Measurements from ENCODE around the gene ABCB10. TPM values are rescaled to one million over a fixed set of nuclear protein-coding genes. Genes with fewer than 3 reads are reported as not detected.

Gene ABCB10
- total and polyA plus RNA-seq, 4 donors = 6.2 to 190 (median 11.5) TPM

GRCh38 chr1:229572286-229572685 lies 13.8 kb upstream of the ABCB10 start:
- peaks cover 0 to 1% (median 0%) of the 10 kb centered on the region in 4 donors for H3K4me1 ChIP-seq (ENCODE audit: control insufficient read depth in 4 of 4, insufficient read depth in 4 of 4, low read length in 3 of 4)
- H3K36me3 ChIP-seq (ENCODE audit: control insufficient read depth in 4 of 4, insufficient read depth in 3 of 4, low read depth in 1 of 4, low read length in 3 of 4) = no peaks in the 10 kb centered on the region
- H3K9ac ChIP-seq (ENCODE audit: low read depth in 1 of 2, low read length in 2 of 2) = no peak overlapping the region
- no peak for TF ChIP-seq EGR1 (IDR thresholded peaks at IDR 0.05; ENCODE audit: low read depth in 2 of 2)
- TF ChIP-seq, protein P1, sequence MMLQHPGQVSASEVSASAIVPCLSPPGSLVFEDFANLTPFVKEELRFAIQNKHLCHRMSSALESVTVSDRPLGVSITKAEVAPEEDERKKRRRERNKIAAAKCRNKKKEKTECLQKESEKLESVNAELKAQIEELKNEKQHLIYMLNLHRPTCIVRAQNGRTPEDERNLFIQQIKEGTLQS (IDR thresholded peaks at IDR 0.05) = no peak
- no peak for TF ChIP-seq YY1 (IDR thresholded peaks at IDR 0.05)
- TF ChIP-seq NR2F2 (IDR thresholded peaks at IDR 0.05) = no peak
- TF ChIP-seq, protein P2, sequence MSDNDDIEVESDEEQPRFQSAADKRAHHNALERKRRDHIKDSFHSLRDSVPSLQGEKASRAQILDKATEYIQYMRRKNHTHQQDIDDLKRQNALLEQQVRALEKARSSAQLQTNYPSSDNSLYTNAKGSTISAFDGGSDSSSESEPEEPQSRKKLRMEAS (IDR thresholded peaks at IDR 0.05) = no peak
- no peak for TF ChIP-seq FOXA2 (IDR thresholded peaks at IDR 0.05)
- TF ChIP-seq, protein P3, sequence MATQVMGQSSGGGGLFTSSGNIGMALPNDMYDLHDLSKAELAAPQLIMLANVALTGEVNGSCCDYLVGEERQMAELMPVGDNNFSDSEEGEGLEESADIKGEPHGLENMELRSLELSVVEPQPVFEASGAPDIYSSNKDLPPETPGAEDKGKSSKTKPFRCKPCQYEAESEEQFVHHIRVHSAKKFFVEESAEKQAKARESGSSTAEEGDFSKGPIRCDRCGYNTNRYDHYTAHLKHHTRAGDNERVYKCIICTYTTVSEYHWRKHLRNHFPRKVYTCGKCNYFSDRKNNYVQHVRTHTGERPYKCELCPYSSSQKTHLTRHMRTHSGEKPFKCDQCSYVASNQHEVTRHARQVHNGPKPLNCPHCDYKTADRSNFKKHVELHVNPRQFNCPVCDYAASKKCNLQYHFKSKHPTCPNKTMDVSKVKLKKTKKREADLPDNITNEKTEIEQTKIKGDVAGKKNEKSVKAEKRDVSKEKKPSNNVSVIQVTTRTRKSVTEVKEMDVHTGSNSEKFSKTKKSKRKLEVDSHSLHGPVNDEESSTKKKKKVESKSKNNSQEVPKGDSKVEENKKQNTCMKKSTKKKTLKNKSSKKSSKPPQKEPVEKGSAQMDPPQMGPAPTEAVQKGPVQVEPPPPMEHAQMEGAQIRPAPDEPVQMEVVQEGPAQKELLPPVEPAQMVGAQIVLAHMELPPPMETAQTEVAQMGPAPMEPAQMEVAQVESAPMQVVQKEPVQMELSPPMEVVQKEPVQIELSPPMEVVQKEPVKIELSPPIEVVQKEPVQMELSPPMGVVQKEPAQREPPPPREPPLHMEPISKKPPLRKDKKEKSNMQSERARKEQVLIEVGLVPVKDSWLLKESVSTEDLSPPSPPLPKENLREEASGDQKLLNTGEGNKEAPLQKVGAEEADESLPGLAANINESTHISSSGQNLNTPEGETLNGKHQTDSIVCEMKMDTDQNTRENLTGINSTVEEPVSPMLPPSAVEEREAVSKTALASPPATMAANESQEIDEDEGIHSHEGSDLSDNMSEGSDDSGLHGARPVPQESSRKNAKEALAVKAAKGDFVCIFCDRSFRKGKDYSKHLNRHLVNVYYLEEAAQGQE (IDR thresholded peaks at IDR 0.05) = no peak
- TF ChIP-seq, protein P4, sequence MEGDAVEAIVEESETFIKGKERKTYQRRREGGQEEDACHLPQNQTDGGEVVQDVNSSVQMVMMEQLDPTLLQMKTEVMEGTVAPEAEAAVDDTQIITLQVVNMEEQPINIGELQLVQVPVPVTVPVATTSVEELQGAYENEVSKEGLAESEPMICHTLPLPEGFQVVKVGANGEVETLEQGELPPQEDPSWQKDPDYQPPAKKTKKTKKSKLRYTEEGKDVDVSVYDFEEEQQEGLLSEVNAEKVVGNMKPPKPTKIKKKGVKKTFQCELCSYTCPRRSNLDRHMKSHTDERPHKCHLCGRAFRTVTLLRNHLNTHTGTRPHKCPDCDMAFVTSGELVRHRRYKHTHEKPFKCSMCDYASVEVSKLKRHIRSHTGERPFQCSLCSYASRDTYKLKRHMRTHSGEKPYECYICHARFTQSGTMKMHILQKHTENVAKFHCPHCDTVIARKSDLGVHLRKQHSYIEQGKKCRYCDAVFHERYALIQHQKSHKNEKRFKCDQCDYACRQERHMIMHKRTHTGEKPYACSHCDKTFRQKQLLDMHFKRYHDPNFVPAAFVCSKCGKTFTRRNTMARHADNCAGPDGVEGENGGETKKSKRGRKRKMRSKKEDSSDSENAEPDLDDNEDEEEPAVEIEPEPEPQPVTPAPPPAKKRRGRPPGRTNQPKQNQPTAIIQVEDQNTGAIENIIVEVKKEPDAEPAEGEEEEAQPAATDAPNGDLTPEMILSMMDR (IDR thresholded peaks at IDR 0.05; ENCODE audit: low read depth, low read length, missing input control) = no peak
- no peak for TF ChIP-seq TAF1 (conservative IDR thresholded peaks at IDR 0.05)
- no peak for TF ChIP-seq HNF4A (conservative IDR thresholded peaks at IDR 0.05)
- TF ChIP-seq ZBTB33 (IDR thresholded peaks at IDR 0.05) = no peak
- TF ChIP-seq JUND (IDR thresholded peaks at IDR 0.05) = no peak
- no peak for TF ChIP-seq FOXA1 (IDR thresholded peaks at IDR 0.05)
- no peak for TF ChIP-seq RXRA (IDR thresholded peaks at IDR 0.05)
- no peak overlapping the region for H3K4me3 ChIP-seq (ENCODE audit: low read depth in 1 of 3, low read length in 3 of 3)
- DNase-seq (ENCODE audit: low spot score) = no peak
- H3K27me3 ChIP-seq (ENCODE audit: control insufficient read depth in 4 of 4, insufficient read depth in 4 of 4, low read length in 3 of 4) = no peaks in the 10 kb centered on the region
- no peaks in the 10 kb centered on the region for H3K9me3 ChIP-seq (ENCODE audit: control insufficient read depth in 4 of 4, low read length in 3 of 4)
- H3K27ac ChIP-seq (ENCODE audit: low read depth in 1 of 2, low read length in 2 of 2) = no peak overlapping the region
- 75% methylated on average over 2 of the region's 2 CpGs for WGBS

DNA sequence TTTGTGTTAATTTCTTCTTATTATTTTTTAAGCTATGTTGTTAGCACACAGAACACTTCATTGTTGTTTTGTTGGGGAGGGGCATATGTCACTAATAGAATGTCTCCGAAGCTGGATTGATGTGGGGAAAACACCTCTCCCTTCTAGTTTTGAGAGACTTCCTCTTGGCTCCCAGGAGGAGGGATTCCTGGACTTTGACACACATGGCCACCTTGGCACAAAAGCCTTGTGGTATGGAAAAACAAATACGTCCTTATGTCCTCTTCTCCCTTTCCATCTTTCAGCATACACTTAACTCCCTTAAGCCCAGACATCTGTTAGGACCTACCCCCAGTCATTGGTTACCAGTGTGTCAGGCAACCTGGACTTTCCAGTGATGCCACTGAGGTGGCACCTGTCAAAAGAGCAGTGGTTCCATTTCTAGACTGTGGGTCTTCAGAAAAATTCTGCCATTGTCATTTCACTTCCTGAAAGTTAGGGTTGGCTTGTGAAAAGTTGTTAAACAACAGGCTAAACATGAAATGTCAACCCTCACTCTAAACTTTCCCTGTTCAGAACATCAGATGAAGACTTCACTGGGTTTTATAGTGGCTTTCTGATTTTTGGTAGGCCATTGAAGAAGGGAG lies 12.5 kb upstream of the ABCB10 start:
- no peak overlapping the region for H3K4me3 ChIP-seq (ENCODE audit: low read depth in 1 of 3, low read length in 3 of 3)
- no peak for DNase-seq (ENCODE audit: low spot score)
- H3K4me1 ChIP-seq (ENCODE audit: control insufficient read depth in 4 of 4, insufficient read depth in 4 of 4, low read length in 3 of 4) = peaks cover 0 to 1% (median 0%) of the 10 kb centered on the region in 4 donors
- H3K27ac ChIP-seq (ENCODE audit: low read depth in 1 of 2, low read length in 2 of 2) = no peak overlapping the region
- 45% methylated on average over 2 of the region's 2 CpGs for WGBS
- TF ChIP-seq, protein P1 (IDR thresholded peaks at IDR 0.05) = no peak
- TF ChIP-seq JUND (IDR thresholded peaks at IDR 0.05) (no peak), EGR1 (IDR thresholded peaks at IDR 0.05; ENCODE audit: low read depth in 2 of 2) (no peak), YY1 (IDR thresholded peaks at IDR 0.05) (no peak), HNF4A (conservative IDR thresholded peaks at IDR 0.05) (peak; percentile 28 to 50), ZBTB33 (IDR thresholded peaks at IDR 0.05) (no peak), FOXA2 (IDR thresholded peaks at IDR 0.05) (no peak), HNF4G (IDR thresholded peaks at IDR 0.05) (no peak), SP1 (IDR thresholded peaks at IDR 0.05) (peak; percentile 31), TAF1 (conservative IDR thresholded peaks at IDR 0.05) (no peak), RAD21 (IDR thresholded peaks at IDR 0.05) (no peak)
- TF ChIP-seq, protein P3 (IDR thresholded peaks at IDR 0.05) = no peak
- no peaks in the 10 kb centered on the region for H3K36me3 ChIP-seq (ENCODE audit: control insufficient read depth in 4 of 4, insufficient read depth in 3 of 4, low read depth in 1 of 4, low read length in 3 of 4)
- no peaks in the 10 kb centered on the region for H3K9me3 ChIP-seq (ENCODE audit: control insufficient read depth in 4 of 4, low read length in 3 of 4)
- H3K27me3 ChIP-seq (ENCODE audit: control insufficient read depth in 4 of 4, insufficient read depth in 4 of 4, low read length in 3 of 4) = no peaks in the 10 kb centered on the region
- no peak overlapping the region for H3K9ac ChIP-seq (ENCODE audit: low read depth in 1 of 2, low read length in 2 of 2)
